Measurements from ENCODE around the gene AKR1D1.
"Not testable (repeated sequence)": the region's sequence is repeated elsewhere in the genome, so short reads cannot be mapped to it uniquely, and the experiment has no call there.

The AKR1D1 gene, protein sequence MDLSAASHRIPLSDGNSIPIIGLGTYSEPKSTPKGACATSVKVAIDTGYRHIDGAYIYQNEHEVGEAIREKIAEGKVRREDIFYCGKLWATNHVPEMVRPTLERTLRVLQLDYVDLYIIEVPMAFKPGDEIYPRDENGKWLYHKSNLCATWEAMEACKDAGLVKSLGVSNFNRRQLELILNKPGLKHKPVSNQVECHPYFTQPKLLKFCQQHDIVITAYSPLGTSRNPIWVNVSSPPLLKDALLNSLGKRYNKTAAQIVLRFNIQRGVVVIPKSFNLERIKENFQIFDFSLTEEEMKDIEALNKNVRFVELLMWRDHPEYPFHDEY

GRCh38 chr7:138076196-138076595 is at the start of gene AKR1D1:
AKR1D1 (plus strand) TSS chr7:138076459; CDS start chr7:138076519, 60 bp downstream.
- no peaks in the 10 kb centered on the region for H3K27me3 ChIP-seq (ENCODE audit: control insufficient read depth, insufficient read depth, low read length)
- no peaks in the 10 kb centered on the region for H3K36me3 ChIP-seq (ENCODE audit: control insufficient read depth, insufficient read depth, low read length)
- H3K4me3 ChIP-seq (ENCODE audit: low read depth, low read length): no peak within 1 kb of the TSS
- H3K4me1 ChIP-seq (ENCODE audit: control insufficient read depth, insufficient read depth, low read length): peaks cover 12% of the 10 kb centered on the region
- H3K9ac ChIP-seq (ENCODE audit: low read depth, low read length): no peak within 1 kb of the TSS
- H3K9me3 ChIP-seq (ENCODE audit: control insufficient read depth, insufficient read depth, low read length): no peaks in the 10 kb centered on the region

DNA sequence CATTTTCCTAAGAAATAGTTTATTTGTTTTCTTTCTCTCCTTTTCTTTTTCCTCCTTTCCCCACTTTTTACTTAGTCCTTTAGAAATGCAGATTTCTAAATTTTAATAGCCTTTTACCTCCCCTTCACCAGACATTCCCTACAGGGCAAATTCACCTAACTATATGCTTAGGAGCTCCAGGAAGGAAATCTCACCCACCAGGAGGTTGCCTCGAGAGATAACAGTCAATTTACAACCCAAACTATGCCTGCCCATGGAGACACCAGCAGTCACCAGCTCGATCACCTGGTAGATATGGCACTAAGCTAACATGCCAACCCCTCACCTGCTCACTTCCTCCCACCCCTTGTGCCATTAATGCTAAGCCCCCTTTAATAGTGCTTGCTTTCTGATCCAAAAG is 49.2 kb upstream of the AKR1D1 start:
- Histone ChIP-seq H3K36me3 (ENCODE audit: control insufficient read depth, insufficient read depth, low read length) (no peaks in the 10 kb centered on the region), H3K9ac (ENCODE audit: low read depth, low read length) (no peak overlapping the region), H3K27me3 (ENCODE audit: control insufficient read depth, insufficient read depth, low read length) (no peaks in the 10 kb centered on the region), H3K4me3 (ENCODE audit: low read depth, low read length) (no peak overlapping the region), H3K9me3 (ENCODE audit: control insufficient read depth, insufficient read depth, low read length) (peaks cover 7% of the 10 kb centered on the region), H3K4me1 (ENCODE audit: control insufficient read depth, insufficient read depth, low read length) (peaks cover 10% of the 10 kb centered on the region)

- peaks cover 7% of the 10 kb centered on the region for H3K9me3 ChIP-seq (ENCODE audit: control insufficient read depth, insufficient read depth, low read length)
- peaks cover 15% of the 10 kb centered on the region for H3K4me1 ChIP-seq (ENCODE audit: control insufficient read depth, insufficient read depth, low read length)
- no peaks in the 10 kb centered on the region for H3K36me3 ChIP-seq (ENCODE audit: control insufficient read depth, insufficient read depth, low read length)
- no peak overlapping the region for H3K4me3 ChIP-seq (ENCODE audit: low read depth, low read length)
- no peak overlapping the region for H3K9ac ChIP-seq (ENCODE audit: low read depth, low read length)
- H3K27me3 ChIP-seq (ENCODE audit: control insufficient read depth, insufficient read depth, low read length): no peaks in the 10 kb centered on the region
These were observed 47.1 kb upstream of the AKR1D1 start for GRCh38 chr7:138029126-138029525.

DNA sequence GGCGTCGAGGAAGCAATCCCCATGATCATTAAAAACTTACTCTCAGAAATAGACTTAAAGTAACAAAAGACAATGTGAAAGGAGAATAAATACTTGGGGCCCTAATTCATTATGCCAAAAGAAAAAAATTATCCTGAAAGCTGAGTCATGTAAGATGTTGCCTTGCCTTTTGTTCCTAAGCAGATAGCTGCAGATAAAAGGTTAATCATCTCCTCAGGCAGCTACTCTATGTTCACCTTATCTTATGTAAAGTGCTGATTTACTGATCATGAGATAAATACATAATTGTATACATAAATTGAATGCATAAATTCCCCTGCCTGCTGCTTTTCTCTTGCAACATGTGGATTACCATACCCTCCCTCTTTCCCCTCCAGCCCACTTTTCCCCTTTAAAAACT is 46.3 kb upstream of the AKR1D1 start:
- Histone ChIP-seq H3K4me1 (ENCODE audit: control insufficient read depth, insufficient read depth, low read length) (peaks cover 15% of the 10 kb centered on the region), H3K27me3 (ENCODE audit: control insufficient read depth, insufficient read depth, low read length) (no peaks in the 10 kb centered on the region), H3K36me3 (ENCODE audit: control insufficient read depth, insufficient read depth, low read length) (no peaks in the 10 kb centered on the region), H3K9me3 (ENCODE audit: control insufficient read depth, insufficient read depth, low read length) (peaks cover under 1% of the 10 kb centered on the region), H3K4me3 (ENCODE audit: low read depth, low read length) (no peak overlapping the region), H3K9ac (ENCODE audit: low read depth, low read length) (no peak overlapping the region)

- Histone ChIP-seq H3K4me3 (ENCODE audit: low read depth, low read length) (no peak overlapping the region), H3K27me3 (ENCODE audit: control insufficient read depth, insufficient read depth, low read length) (no peaks in the 10 kb centered on the region), H3K9ac (ENCODE audit: low read depth, low read length) (no peak overlapping the region), H3K4me1 (ENCODE audit: control insufficient read depth, insufficient read depth, low read length) (peaks cover 15% of the 10 kb centered on the region), H3K9me3 (ENCODE audit: control insufficient read depth, insufficient read depth, low read length) (peaks cover 3% of the 10 kb centered on the region), H3K36me3 (ENCODE audit: control insufficient read depth, insufficient read depth, low read length) (no peaks in the 10 kb centered on the region)
These were observed 45.4 kb upstream of the AKR1D1 start for GRCh38 chr7:138030679-138031351.

- Histone ChIP-seq H3K9me3 (ENCODE audit: control insufficient read depth, insufficient read depth, low read length) (peaks cover 4% of the 10 kb centered on the region), H3K36me3 (ENCODE audit: control insufficient read depth, insufficient read depth, low read length) (no peaks in the 10 kb centered on the region), H3K9ac (ENCODE audit: low read depth, low read length) (no peak overlapping the region), H3K27me3 (ENCODE audit: control insufficient read depth, insufficient read depth, low read length) (no peaks in the 10 kb centered on the region), H3K4me3 (ENCODE audit: low read depth, low read length) (no peak overlapping the region), H3K4me1 (ENCODE audit: control insufficient read depth, insufficient read depth, low read length) (peaks cover 7% of the 10 kb centered on the region)
These were observed 44.1 kb upstream of the AKR1D1 start for GRCh38 chr7:138032186-138032585.

DNA sequence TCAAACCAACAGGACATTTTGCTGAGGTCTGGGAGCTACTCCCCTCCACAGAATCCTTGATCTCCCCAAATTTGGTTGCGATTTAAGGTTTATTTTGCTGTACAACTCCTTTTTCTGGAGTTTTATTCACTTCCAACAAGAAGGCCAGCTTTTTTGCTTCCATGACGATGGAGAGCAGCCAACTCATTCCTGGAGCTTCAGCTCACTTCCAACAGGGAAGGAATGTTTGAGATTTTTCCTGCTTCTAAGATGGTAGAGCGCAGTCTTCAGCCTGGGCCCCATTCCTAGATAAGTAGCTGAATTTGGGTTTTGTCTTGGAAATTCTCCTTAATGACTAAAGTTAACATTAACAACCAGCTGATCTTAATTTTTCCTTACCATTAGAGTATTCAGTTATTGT is 43.5 kb upstream of the AKR1D1 start:
- Histone ChIP-seq H3K4me3 (ENCODE audit: low read depth, low read length) (no peak overlapping the region), H3K4me1 (ENCODE audit: control insufficient read depth, insufficient read depth, low read length) (peaks cover 7% of the 10 kb centered on the region), H3K9ac (ENCODE audit: low read depth, low read length) (no peak overlapping the region), H3K27me3 (ENCODE audit: control insufficient read depth, insufficient read depth, low read length) (no peaks in the 10 kb centered on the region), H3K9me3 (ENCODE audit: control insufficient read depth, insufficient read depth, low read length) (peaks cover 4% of the 10 kb centered on the region), H3K36me3 (ENCODE audit: control insufficient read depth, insufficient read depth, low read length) (no peaks in the 10 kb centered on the region)

GRCh38 chr7:138033241-138033640 is 43.0 kb upstream of the AKR1D1 start:
- H3K9ac ChIP-seq (ENCODE audit: low read depth, low read length): no peak overlapping the region
- H3K4me1 ChIP-seq (ENCODE audit: control insufficient read depth, insufficient read depth, low read length): peaks cover 7% of the 10 kb centered on the region
- no peak overlapping the region for H3K4me3 ChIP-seq (ENCODE audit: low read depth, low read length)
- H3K36me3 ChIP-seq (ENCODE audit: control insufficient read depth, insufficient read depth, low read length): no peaks in the 10 kb centered on the region
- peaks cover 4% of the 10 kb centered on the region for H3K9me3 ChIP-seq (ENCODE audit: control insufficient read depth, insufficient read depth, low read length)
- H3K27me3 ChIP-seq (ENCODE audit: control insufficient read depth, insufficient read depth, low read length): no peaks in the 10 kb centered on the region

DNA sequence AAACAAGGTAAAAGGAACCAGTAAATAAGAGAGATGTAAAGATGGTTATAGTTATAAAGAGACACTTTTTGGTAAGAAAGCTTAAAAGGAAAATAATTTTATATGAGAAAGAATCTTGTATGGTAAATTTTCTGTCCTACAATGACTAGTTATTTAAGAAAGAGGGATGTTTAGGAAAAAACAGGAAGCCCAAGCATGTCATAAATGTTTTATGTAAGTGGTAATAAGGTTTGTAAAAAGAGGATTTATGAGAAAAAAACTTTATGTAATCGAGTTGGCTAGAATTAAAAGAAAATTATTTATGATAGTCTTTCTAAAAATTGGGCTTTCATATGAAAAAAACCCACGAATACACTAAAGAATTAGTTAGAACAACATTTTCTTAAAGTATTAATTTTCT is 40.1 kb upstream of the AKR1D1 start:
- Histone ChIP-seq H3K4me3 (ENCODE audit: low read depth, low read length) (no peak overlapping the region), H3K9me3 (ENCODE audit: control insufficient read depth, insufficient read depth, low read length) (peaks cover 4% of the 10 kb centered on the region), H3K36me3 (ENCODE audit: control insufficient read depth, insufficient read depth, low read length) (no peaks in the 10 kb centered on the region), H3K4me1 (ENCODE audit: control insufficient read depth, insufficient read depth, low read length) (peaks cover 7% of the 10 kb centered on the region), H3K9ac (ENCODE audit: low read depth, low read length) (no peak overlapping the region), H3K27me3 (ENCODE audit: control insufficient read depth, insufficient read depth, low read length) (no peaks in the 10 kb centered on the region)

DNA sequence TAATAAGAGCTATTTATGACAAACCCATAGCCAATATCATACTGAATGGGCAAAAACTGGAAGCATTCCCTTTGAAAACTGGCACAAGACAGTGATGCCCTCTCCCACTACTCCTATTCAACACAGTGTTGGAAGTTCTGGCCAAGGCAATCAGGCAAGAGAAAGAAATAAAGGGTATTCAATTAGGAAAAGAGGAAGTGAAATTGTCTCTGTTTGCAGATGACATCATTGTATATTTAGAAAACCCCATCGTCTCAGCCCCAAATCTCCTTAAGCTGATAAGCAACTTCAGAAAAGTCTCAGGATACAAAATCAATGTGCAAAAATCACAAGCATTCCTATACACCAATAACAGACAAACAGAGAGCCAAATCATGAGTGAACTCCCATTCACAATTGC is 36.2 kb upstream of the AKR1D1 start:
- not testable (repeated sequence) for H3K9me3 ChIP-seq (ENCODE audit: control insufficient read depth, insufficient read depth, low read length); H3K4me3 ChIP-seq (ENCODE audit: low read depth, low read length); H3K27me3 ChIP-seq (ENCODE audit: control insufficient read depth, insufficient read depth, low read length); H3K36me3 ChIP-seq (ENCODE audit: control insufficient read depth, insufficient read depth, low read length); H3K4me1 ChIP-seq (ENCODE audit: control insufficient read depth, insufficient read depth, low read length); H3K9ac ChIP-seq (ENCODE audit: low read depth, low read length)

DNA sequence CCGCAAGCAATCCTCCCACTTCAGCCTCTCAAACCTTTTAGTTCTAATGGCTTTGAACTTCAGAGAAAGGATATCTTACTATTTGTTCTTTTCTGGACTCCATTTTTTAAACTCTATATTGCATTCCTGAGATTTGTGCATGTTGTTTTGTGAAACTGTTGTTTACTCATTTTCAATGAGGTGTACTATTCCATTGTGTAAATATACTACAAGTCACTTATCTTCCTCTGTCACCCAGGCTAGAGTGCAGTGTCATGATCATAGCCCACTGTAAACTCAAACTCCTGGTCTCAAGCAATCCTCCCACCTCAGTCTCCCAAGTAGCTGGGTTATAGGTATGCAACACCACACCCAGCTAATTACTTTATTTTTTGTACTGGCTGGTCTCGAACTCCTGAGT is 31.4 kb upstream of the AKR1D1 start:
- H3K4me3 ChIP-seq (ENCODE audit: low read depth, low read length): no peak overlapping the region

DNA sequence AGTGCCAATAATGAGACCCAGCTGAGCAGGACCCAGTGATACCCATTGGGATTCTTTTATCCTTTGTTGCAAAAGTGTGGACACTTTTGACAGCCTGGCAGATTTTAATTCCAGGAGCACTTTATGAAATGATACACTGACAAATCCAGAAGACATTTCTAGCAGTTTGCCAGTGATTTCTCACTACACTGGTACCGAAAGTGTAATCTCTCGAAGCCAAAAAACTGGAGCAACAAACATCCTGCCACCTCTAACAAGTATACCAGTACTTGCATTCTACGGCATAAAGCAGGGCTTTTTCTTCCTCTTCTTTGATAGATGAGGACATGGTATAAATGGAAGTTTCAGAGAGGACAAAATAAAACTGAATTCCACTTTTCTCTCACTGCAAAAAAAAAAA is 28.4 kb upstream of the AKR1D1 start:
- H3K9ac ChIP-seq (ENCODE audit: low read depth, low read length): no peak overlapping the region
- no peaks in the 10 kb centered on the region for H3K27me3 ChIP-seq (ENCODE audit: control insufficient read depth, insufficient read depth, low read length)
- H3K4me1 ChIP-seq (ENCODE audit: control insufficient read depth, insufficient read depth, low read length): no peaks in the 10 kb centered on the region
- H3K36me3 ChIP-seq (ENCODE audit: control insufficient read depth, insufficient read depth, low read length): no peaks in the 10 kb centered on the region
- H3K4me3 ChIP-seq (ENCODE audit: low read depth, low read length): no peak overlapping the region
- no peaks in the 10 kb centered on the region for H3K9me3 ChIP-seq (ENCODE audit: control insufficient read depth, insufficient read depth, low read length)

More for the DNA sequence above, 31.4 kb upstream of the AKR1D1 start:
- no peaks in the 10 kb centered on the region for H3K4me1 ChIP-seq (ENCODE audit: control insufficient read depth, insufficient read depth, low read length)
- no peaks in the 10 kb centered on the region for H3K36me3 ChIP-seq (ENCODE audit: control insufficient read depth, insufficient read depth, low read length)
- no peaks in the 10 kb centered on the region for H3K27me3 ChIP-seq (ENCODE audit: control insufficient read depth, insufficient read depth, low read length)
- no peak overlapping the region for H3K9ac ChIP-seq (ENCODE audit: low read depth, low read length)
- H3K9me3 ChIP-seq (ENCODE audit: control insufficient read depth, insufficient read depth, low read length): no peaks in the 10 kb centered on the region

Measured in iPS-15b (cell line).